Left ventricle myocardium superior (tissue), 1 donor: ENCODE measurements around the gene UBASH3A. TPM values are rescaled to one million over a fixed set of nuclear protein-coding genes. Genes with fewer than 3 reads are reported as not detected.

Source experiments
- ATAC-seq: fragments of 200-7000 bp; cut with Tn5 transposase; one replicate; pipeline ENCODE4 v1.9.1; 2020; ENCODE audit warnings: mild to moderate bottlenecking, moderate library complexity
- DNase-seq: peaks from one replicate; pipeline ENCODE4 v3.0.0-alpha.2; 2020
- intact Hi-C: fragments of 100-400 bp; cut with micrococcal nuclease; formaldehyde crosslinking; loops from one replicate; pipeline ENCODE4 v1.11.0; 2022
- long read RNA-seq: library from polyadenylated mRNA; unstranded; transcript quantifications from one replicate; pipeline ENCODE4 v2.0.0, GENCODE V29; 2021
- total RNA-seq: library from RNA; stranded (reverse); fragmentation: NEBNext Ultra II Directional; extraction: Animal tissue kit (Norgen Biotek cat#: 25700); gene quantifications from one replicate; pipeline ENCODE4 v1.2.1, GENCODE V29; 2021
- donor health status: DM: no; HTN: yes; CAD: no; lungs with severe emphysema.

The UBASH3A gene
- total RNA-seq, result not detected
- long read RNA-seq, result 0 reads

GRCh38 chr21:42403611-42404231 lies at the start of gene UBASH3A:
UBASH3A (plus strand) TSS chr21:42403902; CDS start chr21:42403946, 44 bp downstream.
- ATAC-seq (no peak), DNase-seq (no peak)
- intact Hi-C loops, result no loop called here

- ATAC-seq (no peak), DNase-seq (no peak)
- intact Hi-C loops, result no loop called here
These were observed 47.7 kb upstream of the UBASH3A start for GRCh38 chr21:42356046-42356445.

GRCh38 chr21:42356650-42357049 lies 47.1 kb upstream of the UBASH3A start:
- no peak for ATAC-seq
- DNase-seq, result no peak
- intact Hi-C loops, result no loop called here

GRCh38 chr21:42357307-42357706 lies 46.4 kb upstream of the UBASH3A start:
- no peak for ATAC-seq
- intact Hi-C loops, result no loop called here

GRCh38 chr21:42358261-42358660 lies 45.4 kb upstream of the UBASH3A start:
- intact Hi-C loops, result no loop called here
- no peak for DNase-seq
- no peak for ATAC-seq

More at GRCh38 chr21:42357307-42357706, 46.4 kb upstream of the UBASH3A start:
- no peak for DNase-seq

- DNase-seq, result no peak
- no peak for ATAC-seq
- intact Hi-C loops, result no loop called here
These were observed 44.8 kb upstream of the UBASH3A start for GRCh38 chr21:42358937-42359336.

GRCh38 chr21:42360317-42360716 lies 43.4 kb upstream of the UBASH3A start:
- ATAC-seq (no peak), DNase-seq (no peak)
- intact Hi-C loops, result no loop called here

GRCh38 chr21:42361286-42361685 lies 42.4 kb upstream of the UBASH3A start:
- ATAC-seq, result no peak
- DNase-seq, result no peak
- intact Hi-C loops, result no loop called here

- intact Hi-C loops, result no loop called here
- ATAC-seq, result no peak
- no peak for DNase-seq
These were observed 41.5 kb upstream of the UBASH3A start for GRCh38 chr21:42362198-42362597.

- no peak for DNase-seq
- intact Hi-C loops, result no loop called here
- ATAC-seq, result no peak
These were observed 41.0 kb upstream of the UBASH3A start for GRCh38 chr21:42362700-42363099.

GRCh38 chr21:42363312-42363711 lies 40.4 kb upstream of the UBASH3A start:
- intact Hi-C loops, result no loop called here
- DNase-seq (no peak), ATAC-seq (no peak)

GRCh38 chr21:42364304-42364865 lies 39.3 kb upstream of the UBASH3A start:
- intact Hi-C loops, result no loop called here
- ATAC-seq (no peak), DNase-seq (no peak)

GRCh38 chr21:42365770-42366169 lies 37.9 kb upstream of the UBASH3A start:
- intact Hi-C loops, result no loop called here
- no peak for DNase-seq
- ATAC-seq, result no peak

GRCh38 chr21:42366292-42367010 lies 37.3 kb upstream of the UBASH3A start, which contains the start of gene TFF1:
TFF1 (minus strand) TSS chr21:42366535; CDS start chr21:42366495, 40 bp downstream.
- intact Hi-C loops, result no loop called here
- no peak for DNase-seq
- no peak for ATAC-seq

GRCh38 chr21:42367367-42368165 lies 36.1 kb upstream of the UBASH3A start:
- intact Hi-C loops, result no loop called here
- ATAC-seq (no peak), DNase-seq (no peak)

- no peak for DNase-seq
- intact Hi-C loops, result no loop called here
- ATAC-seq, result no peak
These were observed 33.9 kb upstream of the UBASH3A start for GRCh38 chr21:42369821-42370220.

- ATAC-seq (no peak), DNase-seq (no peak)
- intact Hi-C loops, result no loop called here
These were observed 32.6 kb upstream of the UBASH3A start for GRCh38 chr21:42370894-42371654.

GRCh38 chr21:42373196-42373907 lies 30.4 kb upstream of the UBASH3A start:
- intact Hi-C loops, result no loop called here
- ATAC-seq, result no peak
- DNase-seq, result no peak
